ENCODE data around the gene TOX2.

TOX2 gene

DNA sequence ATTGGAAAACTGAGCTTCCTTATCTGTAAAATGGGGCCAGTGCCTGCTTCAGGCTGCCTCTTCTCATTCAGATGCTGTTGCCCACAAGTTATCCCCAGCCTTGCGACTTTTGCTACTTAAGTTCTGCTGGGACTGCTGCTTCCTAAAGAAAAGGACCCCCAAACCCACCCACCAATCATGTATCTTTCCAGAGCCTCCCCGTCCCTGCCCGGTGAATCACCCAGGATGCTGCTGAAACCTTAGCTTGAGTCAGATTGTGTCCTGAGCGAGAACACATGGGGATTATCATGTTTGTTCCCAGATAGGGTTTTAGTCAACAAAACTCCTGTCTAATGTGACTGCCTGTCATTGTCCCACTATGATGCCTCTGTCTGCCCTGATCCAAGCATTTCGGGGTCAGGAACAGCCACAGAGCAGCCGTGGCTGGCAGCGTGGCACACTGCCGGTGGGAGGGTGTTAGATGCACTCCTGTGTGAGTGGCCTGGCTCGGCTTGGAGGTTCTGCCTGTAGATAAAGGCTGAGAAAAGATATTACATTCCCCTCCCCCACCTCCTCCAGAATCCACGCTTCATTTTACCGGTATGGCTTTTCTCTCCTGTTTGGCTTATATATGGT is 79.9 kb downstream of the TOX2 start:
- Histone ChIP-seq H3K36me3 (ENCODE audit: control insufficient read depth, insufficient read depth, low read length) (no peaks in the 10 kb centered on the region), H2BK120ac (ENCODE audit: low read depth, low read length) (no peak overlapping the region), H4K5ac (ENCODE audit: low read length) (no peak overlapping the region), H3K23ac (ENCODE audit: low read length) (no peak overlapping the region), H3K4me2 (ENCODE audit: low read length) (no peak overlapping the region), H3K27me3 (ENCODE audit: insufficient read depth, low read length, poor library complexity) (no peaks in the 10 kb centered on the region), H3K79me2 (ENCODE audit: control insufficient read depth, insufficient read depth, low read length) (no peaks in the 10 kb centered on the region), H3K79me1 (ENCODE audit: low read length) (no peaks in the 10 kb centered on the region), H3K4me3 (ENCODE audit: low read length) (no peak overlapping the region), H3K56ac (ENCODE audit: low read length) (no peak overlapping the region), H4K8ac (ENCODE audit: low read depth, low read length) (no peak overlapping the region), H2BK5ac (ENCODE audit: low read length) (no peak overlapping the region), H3K4ac (ENCODE audit: low read depth, low read length) (no peak overlapping the region), H3K27ac (ENCODE audit: low read depth, low read length) (no peak overlapping the region), H3K4me1 (ENCODE audit: control insufficient read depth, low read depth, low read length) (no peaks in the 10 kb centered on the region), H2AK5ac (ENCODE audit: low read length) (no peak overlapping the region), H3K18ac (ENCODE audit: low read length) (no peak overlapping the region), H3K9ac (ENCODE audit: low read length) (no peak overlapping the region), H2BK15ac (replicated peaks; ENCODE audit: low read depth) (no peak overlapping the region)
- no peak for DNase-seq
- WGBS (ENCODE audit: extremely low coverage, insufficient coverage, low lambda C conversion rate) = no CpG with 5 or more reads among the region's 11 CpGs

DNA sequence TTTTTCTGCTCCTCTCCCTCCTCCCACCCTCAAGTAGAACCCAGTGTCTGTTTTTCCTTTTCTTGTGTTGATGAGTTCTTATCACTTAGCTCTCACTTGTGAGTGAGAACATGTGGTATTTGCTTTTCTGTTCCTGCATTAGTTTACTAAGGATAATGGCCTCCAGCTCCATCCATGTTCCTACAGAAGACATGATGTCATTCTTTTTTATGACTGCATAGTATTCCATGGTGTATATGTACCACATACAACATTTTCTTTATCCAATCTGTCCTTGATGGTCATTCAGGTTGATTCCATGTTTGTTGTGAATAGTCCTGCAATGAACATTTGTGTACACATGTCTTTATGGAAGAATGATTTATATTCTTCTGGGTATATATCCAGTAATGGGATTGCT is 81.0 kb downstream of the TOX2 start:
- H3K56ac ChIP-seq (ENCODE audit: low read length) = no peak overlapping the region
- H3K23ac ChIP-seq (ENCODE audit: low read length) = no peak overlapping the region
- no peak overlapping the region for H2BK120ac ChIP-seq (ENCODE audit: low read depth, low read length)
- H2AK5ac ChIP-seq (ENCODE audit: low read length) = no peak overlapping the region
- no peaks in the 10 kb centered on the region for H3K79me2 ChIP-seq (ENCODE audit: control insufficient read depth, insufficient read depth, low read length)
- no peak for DNase-seq
- H4K8ac ChIP-seq (ENCODE audit: low read depth, low read length) = no peak overlapping the region
- no peaks in the 10 kb centered on the region for H3K79me1 ChIP-seq (ENCODE audit: low read length)
- no peaks in the 10 kb centered on the region for H3K4me1 ChIP-seq (ENCODE audit: control insufficient read depth, low read depth, low read length)
- H2BK5ac ChIP-seq (ENCODE audit: low read length) = no peak overlapping the region
- H3K36me3 ChIP-seq (ENCODE audit: control insufficient read depth, insufficient read depth, low read length) = no peaks in the 10 kb centered on the region
- H4K5ac ChIP-seq (ENCODE audit: low read length) = no peak overlapping the region
- no peak overlapping the region for H3K18ac ChIP-seq (ENCODE audit: low read length)
- H3K4me2 ChIP-seq (ENCODE audit: low read length) = no peak overlapping the region
- no peak overlapping the region for H3K9ac ChIP-seq (ENCODE audit: low read length)
- no peaks in the 10 kb centered on the region for H3K27me3 ChIP-seq (ENCODE audit: insufficient read depth, low read length, poor library complexity)
- H3K4ac ChIP-seq (ENCODE audit: low read depth, low read length) = no peak overlapping the region
- no peak overlapping the region for H3K27ac ChIP-seq (ENCODE audit: low read depth, low read length)
- no peak overlapping the region for H2BK15ac ChIP-seq (replicated peaks; ENCODE audit: low read depth)
- no peak overlapping the region for H3K4me3 ChIP-seq (ENCODE audit: low read length)

DNA sequence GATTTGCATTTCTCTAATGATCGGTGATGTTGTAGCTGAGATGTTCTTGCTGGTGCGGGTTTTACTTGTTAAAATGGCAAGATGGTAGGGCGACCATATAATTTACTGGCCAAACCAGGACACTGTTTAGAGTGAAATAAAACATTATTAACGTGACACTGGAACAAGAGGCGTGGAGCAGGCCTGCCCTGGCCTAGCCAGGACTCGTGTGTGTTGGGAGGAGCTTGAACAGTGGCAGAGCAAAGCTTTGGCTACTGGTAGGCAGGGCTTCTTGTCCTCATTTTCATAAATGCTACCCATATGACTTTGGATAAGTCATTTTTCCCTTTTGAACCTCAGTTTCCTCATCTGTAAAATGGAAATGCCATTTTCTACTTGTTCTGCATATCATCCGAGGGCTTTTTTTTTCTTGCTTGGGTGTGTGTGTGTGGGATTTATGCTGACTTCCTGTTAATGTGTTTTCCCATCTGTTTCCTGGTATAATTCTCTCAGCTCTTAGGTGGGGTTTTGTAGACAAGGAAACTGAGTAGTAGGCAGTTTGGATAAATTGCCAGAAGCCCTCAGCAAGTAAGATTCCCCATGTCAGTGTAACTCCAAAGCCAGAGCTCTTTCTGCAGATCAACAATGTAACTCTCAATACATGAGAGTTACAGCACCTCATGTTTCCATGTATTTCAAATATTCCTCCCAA is 81.7 kb downstream of the TOX2 start:
- Histone ChIP-seq H3K27me3 (ENCODE audit: insufficient read depth, low read length, poor library complexity) (no peaks in the 10 kb centered on the region), H3K4me1 (ENCODE audit: control insufficient read depth, low read depth, low read length) (no peaks in the 10 kb centered on the region), H3K4ac (ENCODE audit: low read depth, low read length) (no peak overlapping the region), H4K5ac (ENCODE audit: low read length) (no peak overlapping the region), H3K36me3 (ENCODE audit: control insufficient read depth, insufficient read depth, low read length) (no peaks in the 10 kb centered on the region), H3K56ac (ENCODE audit: low read length) (no peak overlapping the region), H3K27ac (ENCODE audit: low read depth, low read length) (no peak overlapping the region), H3K79me1 (ENCODE audit: low read length) (no peaks in the 10 kb centered on the region), H3K18ac (ENCODE audit: low read length) (no peak overlapping the region), H3K9ac (ENCODE audit: low read length) (no peak overlapping the region), H3K23ac (ENCODE audit: low read length) (no peak overlapping the region), H2BK120ac (ENCODE audit: low read depth, low read length) (no peak overlapping the region), H3K4me3 (ENCODE audit: low read length) (no peak overlapping the region), H2BK5ac (ENCODE audit: low read length) (no peak overlapping the region), H4K8ac (ENCODE audit: low read depth, low read length) (no peak overlapping the region), H3K79me2 (ENCODE audit: control insufficient read depth, insufficient read depth, low read length) (no peaks in the 10 kb centered on the region), H3K4me2 (ENCODE audit: low read length) (no peak overlapping the region), H2BK15ac (replicated peaks; ENCODE audit: low read depth) (no peak overlapping the region), H2AK5ac (ENCODE audit: low read length) (no peak overlapping the region)
- DNase-seq = no peak
- WGBS (ENCODE audit: extremely low coverage, insufficient coverage, low lambda C conversion rate) = no CpG with 5 or more reads among the region's 7 CpGs

DNA sequence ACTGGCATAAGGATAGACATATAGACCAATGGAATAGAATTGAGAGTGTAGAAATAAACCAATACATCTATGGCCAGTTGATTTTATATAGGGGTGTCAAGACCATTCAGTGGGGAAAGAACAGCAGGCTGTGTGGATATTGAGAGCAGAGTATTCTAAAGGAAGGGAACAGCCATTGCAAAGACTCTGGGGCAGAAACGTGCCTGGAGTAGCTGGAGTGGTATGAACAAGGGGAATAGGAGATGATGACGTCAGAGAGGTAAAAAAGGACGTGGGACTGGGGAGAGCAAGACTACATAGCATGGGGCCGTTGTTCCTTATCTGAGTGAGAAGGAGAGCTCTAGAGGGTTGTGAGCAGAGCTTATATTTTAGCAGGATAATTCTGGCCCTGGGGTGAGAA is 85.2 kb downstream of the TOX2 start:
- H3K4me2 ChIP-seq (ENCODE audit: low read length) = no peak overlapping the region
- H3K27ac ChIP-seq (ENCODE audit: low read depth, low read length) = no peak overlapping the region
- no peak overlapping the region for H2BK15ac ChIP-seq (replicated peaks; ENCODE audit: low read depth)
- no peak overlapping the region for H4K8ac ChIP-seq (ENCODE audit: low read depth, low read length)
- no peaks in the 10 kb centered on the region for H3K79me2 ChIP-seq (ENCODE audit: control insufficient read depth, insufficient read depth, low read length)
- no peak overlapping the region for H3K4me3 ChIP-seq (ENCODE audit: low read length)
- no peak overlapping the region for H2BK120ac ChIP-seq (ENCODE audit: low read depth, low read length)
- H3K27me3 ChIP-seq (ENCODE audit: insufficient read depth, low read length, poor library complexity) = no peaks in the 10 kb centered on the region
- H3K9ac ChIP-seq (ENCODE audit: low read length) = no peak overlapping the region
- WGBS (ENCODE audit: extremely low coverage, insufficient coverage, low lambda C conversion rate) = no CpG with 5 or more reads among the region's 4 CpGs
- H3K18ac ChIP-seq (ENCODE audit: low read length) = no peak overlapping the region
- H2BK5ac ChIP-seq (ENCODE audit: low read length) = no peak overlapping the region
- no peak overlapping the region for H3K23ac ChIP-seq (ENCODE audit: low read length)
- H3K4me1 ChIP-seq (ENCODE audit: control insufficient read depth, low read depth, low read length) = no peaks in the 10 kb centered on the region
- H3K36me3 ChIP-seq (ENCODE audit: control insufficient read depth, insufficient read depth, low read length) = no peaks in the 10 kb centered on the region
- no peak for DNase-seq
- H2AK5ac ChIP-seq (ENCODE audit: low read length) = no peak overlapping the region
- H3K56ac ChIP-seq (ENCODE audit: low read length) = no peak overlapping the region
- H4K5ac ChIP-seq (ENCODE audit: low read length) = no peak overlapping the region
- H3K79me1 ChIP-seq (ENCODE audit: low read length) = no peaks in the 10 kb centered on the region
- H3K4ac ChIP-seq (ENCODE audit: low read depth, low read length) = no peak overlapping the region

DNA sequence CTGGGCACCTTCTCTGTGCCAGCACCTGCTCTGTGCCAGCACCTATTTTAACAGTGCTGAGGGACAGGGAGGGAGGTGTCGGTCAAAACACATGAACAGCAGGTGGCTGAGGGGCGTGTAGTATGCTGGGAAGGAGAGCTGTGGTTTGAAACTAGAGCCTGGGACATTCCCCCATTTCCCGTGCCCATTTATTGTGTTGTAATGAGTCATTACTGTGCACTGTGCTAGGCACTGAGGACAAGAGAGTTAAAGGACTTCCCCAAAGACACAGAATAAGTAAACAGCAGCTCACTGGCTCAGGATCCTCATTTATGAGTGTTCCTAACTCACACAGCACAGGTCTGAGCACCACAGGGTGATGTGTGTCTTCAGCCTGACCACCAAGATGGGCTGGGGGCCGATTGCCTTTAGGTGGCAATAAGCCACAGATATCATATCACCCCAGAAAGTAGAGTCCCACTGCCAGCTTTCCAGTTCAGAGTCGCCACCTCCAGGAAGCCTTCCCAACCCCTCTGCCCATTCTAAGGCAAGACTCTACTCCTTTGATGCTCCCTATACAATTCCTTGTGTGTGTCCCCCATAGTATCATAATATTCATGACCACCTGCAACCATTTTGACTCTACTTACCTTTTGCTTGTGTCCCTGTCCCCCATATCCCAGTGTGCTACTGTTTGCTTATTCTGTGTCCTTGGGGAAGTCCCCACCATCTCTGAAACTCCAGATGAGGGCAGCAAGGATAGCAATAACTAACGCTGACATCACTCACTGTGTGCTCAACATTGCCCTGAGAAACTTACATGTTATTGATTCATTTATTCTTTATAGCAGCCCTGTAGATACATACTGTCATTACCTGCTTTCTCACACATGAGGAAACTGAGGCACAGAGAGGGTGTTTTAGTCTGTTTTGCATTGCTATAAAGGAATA is 87.3 kb downstream of the TOX2 start:
- no peak overlapping the region for H3K4ac ChIP-seq (ENCODE audit: low read depth, low read length)

More for the DNA sequence above, 87.3 kb downstream of the TOX2 start:
- Histone ChIP-seq H3K27me3 (ENCODE audit: insufficient read depth, low read length, poor library complexity) (no peaks in the 10 kb centered on the region), H4K5ac (ENCODE audit: low read length) (no peak overlapping the region), H3K56ac (ENCODE audit: low read length) (no peak overlapping the region), H2BK120ac (ENCODE audit: low read depth, low read length) (no peak overlapping the region), H3K36me3 (ENCODE audit: control insufficient read depth, insufficient read depth, low read length) (no peaks in the 10 kb centered on the region), H3K9ac (ENCODE audit: low read length) (no peak overlapping the region), H3K27ac (ENCODE audit: low read depth, low read length) (no peak overlapping the region), H3K18ac (ENCODE audit: low read length) (no peak overlapping the region), H2BK15ac (replicated peaks; ENCODE audit: low read depth) (no peak overlapping the region), H4K8ac (ENCODE audit: low read depth, low read length) (no peak overlapping the region), H3K23ac (ENCODE audit: low read length) (no peak overlapping the region), H3K4me3 (ENCODE audit: low read length) (no peak overlapping the region), H3K4me1 (ENCODE audit: control insufficient read depth, low read depth, low read length) (no peaks in the 10 kb centered on the region), H3K79me2 (ENCODE audit: control insufficient read depth, insufficient read depth, low read length) (no peaks in the 10 kb centered on the region), H2BK5ac (ENCODE audit: low read length) (no peak overlapping the region), H3K79me1 (ENCODE audit: low read length) (no peaks in the 10 kb centered on the region), H3K4me2 (ENCODE audit: low read length) (no peak overlapping the region), H2AK5ac (ENCODE audit: low read length) (no peak overlapping the region)
- no CpG with 5 or more reads among the region's 6 CpGs for WGBS (ENCODE audit: extremely low coverage, insufficient coverage, low lambda C conversion rate)
- DNase-seq = no peak
